SK-N-SH (cell line): ENCODE results near the gene DAB2IP.

Experiments used
- CHD2 ChIP-seq: fragments of 150-350 bp; IDR thresholded peaks from 2 replicates; pipeline ENCODE4 v1.6.1; 2018; ENCODE audit warnings: low read length; ENCODE audit not compliant: partially characterized antibody
- CTCF ChIP-seq: fragments of 200-600 bp; sonication (generic); IDR thresholded peaks from 2 replicates; pipeline ENCODE4 v1.6.1; 2017; ENCODE audit warnings: antibody characterized with exemption, mild to moderate bottlenecking, moderate library complexity
- TCF12 ChIP-seq: IDR thresholded peaks from 2 replicates; pipeline ENCODE4 v1.4.0; 2012
- YY1 ChIP-seq: IDR thresholded peaks from 2 replicates; pipeline ENCODE4 v1.4.0; 2012; ENCODE audit warnings: low read depth, mild to moderate bottlenecking

GRCh38 chr9:121727295-121728020 lies 76.0 kb downstream of the DAB2IP start:
- TF ChIP-seq YY1 (no peak), CHD2 (no peak), TCF12 (no peak), CTCF (no peak)
